AG10803 (cell line): Measurements from ENCODE around the gene GDPD2.

Experiments used
- DNase-seq: peaks from one replicate; pipeline ENCODE4 v3.0.0; 2010; ENCODE audit warnings: low read depth
- H3K4me3 ChIP-seq: 2 replicates; pipeline ENCODE4 v1.5.1; 2011; ENCODE audit warnings: mild to moderate bottlenecking, low read length, control low read depth
- CTCF ChIP-seq: conservative IDR thresholded peaks from 2 replicates; pipeline ENCODE4 v1.5.1; 2011; ENCODE audit warnings: mild to moderate bottlenecking, low read length, control low read depth, inconsistent platforms

Gene GDPD2

GRCh38 chrX:70429759-70430158 lies 6.6 kb downstream of the GDPD2 start:
- H3K4me3 ChIP-seq, result no peak overlapping the region
- DNase-seq, result no peak
- no peak for TF ChIP-seq CTCF

GRCh38 chrX:70432936-70433847 lies 10.1 kb downstream of the GDPD2 start:
- DNase-seq, result no peak
- TF ChIP-seq CTCF, result no peak
- H3K4me3 ChIP-seq, result peak overlapping the region; percentile 83

GRCh38 chrX:70433848-70434351 lies 10.8 kb downstream of the GDPD2 start:
- DNase-seq, result peak; percentile 30
- TF ChIP-seq CTCF, result peak; percentile 55
- H3K4me3 ChIP-seq, result peak overlapping the region; percentile 83

GRCh38 chrX:70434352-70434866 lies 11.3 kb downstream of the GDPD2 start:
- peak overlapping the region; percentile 83 for H3K4me3 ChIP-seq
- TF ChIP-seq CTCF, result no peak
- DNase-seq, result peak; percentile 70

- TF ChIP-seq CTCF, result no peak
- DNase-seq, result peak; percentile 16
- H3K4me3 ChIP-seq, result peak overlapping the region; percentile 83
Measured at GRCh38 chrX:70434914-70435586, 11.9 kb downstream of the GDPD2 start.

GRCh38 chrX:70436343-70436742 lies 13.2 kb downstream of the GDPD2 start:
- TF ChIP-seq CTCF, result no peak
- DNase-seq, result no peak
- no peak overlapping the region for H3K4me3 ChIP-seq
